NCI-H187 treated with DMSO at 0.1 percent for 48 hours (cell line): ENCODE data around the gene TNS3.

Experiments
- DNase-seq: peaks from one replicate; lab custom pipeline; 2025; lab: John Stamatoyannopoulos, UW

The TNS3 gene

GRCh38 chr7:47581438-47581803, 490 bp downstream of the TNS3 start:
- DNase-seq, result no peak

GRCh38 chr7:47580811-47581331, 1.0 kb downstream of the TNS3 start:
- no peak for DNase-seq

- DNase-seq, result no peak
Measured at GRCh38 chr7:47580175-47580706, 1.7 kb downstream of the TNS3 start.

GRCh38 chr7:47579458-47579857, 2.5 kb downstream of the TNS3 start:
- no peak for DNase-seq

GRCh38 chr7:47578579-47579270, 3.2 kb downstream of the TNS3 start:
- no peak for DNase-seq

GRCh38 chr7:47577321-47577919, 4.5 kb downstream of the TNS3 start:
- no peak for DNase-seq

GRCh38 chr7:47576866-47577306, 5.0 kb downstream of the TNS3 start:
- DNase-seq, result no peak

- DNase-seq, result no peak
Measured at GRCh38 chr7:47576031-47576865, 5.7 kb downstream of the TNS3 start.

GRCh38 chr7:47574482-47575329, 7.2 kb downstream of the TNS3 start:
- DNase-seq, result no peak

GRCh38 chr7:47573758-47574481, 8.0 kb downstream of the TNS3 start:
- no peak for DNase-seq

GRCh38 chr7:47572939-47573757, 8.8 kb downstream of the TNS3 start:
- no peak for DNase-seq

- no peak for DNase-seq
Measured at GRCh38 chr7:47572094-47572445, 9.8 kb downstream of the TNS3 start.

- no peak for DNase-seq
Measured at GRCh38 chr7:47571331-47572093, 10.4 kb downstream of the TNS3 start.

GRCh38 chr7:47570649-47571050, 11.3 kb downstream of the TNS3 start:
- DNase-seq, result no peak

GRCh38 chr7:47568547-47568946, 13.4 kb downstream of the TNS3 start:
- DNase-seq, result no peak

- DNase-seq, result no peak
Measured at GRCh38 chr7:47568056-47568455, 13.9 kb downstream of the TNS3 start.

GRCh38 chr7:47565640-47566250, 16.2 kb downstream of the TNS3 start:
- no peak for DNase-seq

- no peak for DNase-seq
Measured at GRCh38 chr7:47563521-47563920, 18.4 kb downstream of the TNS3 start.
